Thoracic aorta (tissue), 2 donors: ENCODE data around the gene EML6. TPM values are rescaled to one million over a fixed set of nuclear protein-coding genes. Genes with fewer than 3 reads are reported as not detected.

ENCODE experiments used
- ATAC-seq: fragments of 150-250 bp; one replicate; pipeline ENCODE4 v1.8.0; 2017; ENCODE audit warnings: low read depth; ENCODE audit not compliant: insufficient number of reproducible peaks, low FRiP score
- DNase-seq: peaks from one replicate; pipeline ENCODE4 v3.0.0-alpha.2; 2020; ENCODE audit warnings: low spot score
- H3K27ac ChIP-seq, 2 donors: fragments of 200-600 bp; sonication (generic); 1 replicate in 1 of 2; 2 replicates in 1 of 2; pipeline ENCODE4 v1.5.1; 2016; ENCODE audit warnings: mild to moderate bottlenecking in 2 of 2, moderate library complexity in 2 of 2
- H3K27me3 ChIP-seq: fragments of 200-600 bp; sonication (generic); replicated peaks from 2 replicates; pipeline ENCODE4 v1.6.0; 2016; ENCODE audit warnings: mild to moderate bottlenecking; ENCODE audit not compliant: insufficient read depth
- H3K36me3 ChIP-seq: fragments of 200-600 bp; sonication (generic); one replicate; pipeline ENCODE4 v1.5.1; 2016
- H3K4me1 ChIP-seq, 2 donors: fragments of 200-600 bp; sonication (generic); 1 replicate in 1 of 2; 2 replicates in 1 of 2; pipeline versions ENCODE4 v1.5.1 to v1.6.0; 2016; ENCODE audit warnings: low read depth in 2 of 2, mild to moderate bottlenecking in 1 of 2; ENCODE audit not compliant: control insufficient read depth in 1 of 2
- H3K4me3 ChIP-seq: fragments of 200-600 bp; sonication (generic); 2 replicates; pipeline ENCODE4 v1.5.1; 2016; ENCODE audit warnings: mild to moderate bottlenecking
- H3K9me3 ChIP-seq: fragments of 200-600 bp; sonication (generic); 2 replicates; pipeline ENCODE4 v1.5.1; 2016
- CTCF ChIP-seq: fragments of 200-600 bp; sonication (generic); IDR thresholded peaks from one replicate; pipeline ENCODE4 v1.5.1; 2019; ENCODE audit warnings: antibody characterized with exemption
- total RNA-seq, 2 donors: library from RNA; depleted of rRNA; stranded (reverse); fragments of >200 nt; gene quantifications; one replicate each; pipeline versions ENCODE4 v1.1.0 to v1.2.3, GENCODE V29; 2016

Gene EML6
- total RNA-seq, 2 donors from 2014 or later = 0.81 to 0.92 TPM

- ATAC-seq (no peak), DNase-seq (no peak)
- H3K27me3 ChIP-seq = no peaks in the 10 kb centered on the region
- peaks cover 3 to 16% of the 10 kb centered on the region in 2 donors for H3K4me1 ChIP-seq
- H3K4me3 ChIP-seq = peak overlapping the region; percentile 83
- H3K27ac ChIP-seq = no peak overlapping the region
- H3K9me3 ChIP-seq = no peaks in the 10 kb centered on the region
- H3K36me3 ChIP-seq = no peaks in the 10 kb centered on the region
- TF ChIP-seq CTCF = no peak
These were observed 14.7 kb upstream of the EML6 start for GRCh38 chr2:54708584-54709335.

- Histone ChIP-seq H3K4me1 (peaks cover 3 to 16% of the 10 kb centered on the region in 2 donors), H3K36me3 (no peaks in the 10 kb centered on the region), H3K9me3 (no peaks in the 10 kb centered on the region), H3K4me3 (peak overlapping the region; percentile 83), H3K27me3 (no peaks in the 10 kb centered on the region), H3K27ac (no peak overlapping the region)
- no peak for ATAC-seq
- TF ChIP-seq CTCF = no peak
- DNase-seq = no peak
These were observed 14.1 kb upstream of the EML6 start for GRCh38 chr2:54709336-54709809.

- H3K27me3 ChIP-seq = no peaks in the 10 kb centered on the region
- H3K36me3 ChIP-seq = no peaks in the 10 kb centered on the region
- H3K9me3 ChIP-seq = no peaks in the 10 kb centered on the region
- H3K4me1 ChIP-seq = peaks cover 3 to 16% of the 10 kb centered on the region in 2 donors
- H3K27ac ChIP-seq = no peak overlapping the region
- TF ChIP-seq CTCF = no peak
- no peak for ATAC-seq
- DNase-seq = no peak
- H3K4me3 ChIP-seq = no peak overlapping the region
These were observed 13.2 kb upstream of the EML6 start for GRCh38 chr2:54710216-54710615.

GRCh38 chr2:54712516-54712915 is 10.9 kb upstream of the EML6 start:
- ATAC-seq = no peak
- H3K9me3 ChIP-seq = no peaks in the 10 kb centered on the region
- H3K27ac ChIP-seq = no peak overlapping the region
- H3K4me3 ChIP-seq = no peak overlapping the region
- no peaks in the 10 kb centered on the region for H3K27me3 ChIP-seq
- DNase-seq = no peak
- no peak for TF ChIP-seq CTCF
- peaks cover 3 to 16% of the 10 kb centered on the region in 2 donors for H3K4me1 ChIP-seq
- no peaks in the 10 kb centered on the region for H3K36me3 ChIP-seq

GRCh38 chr2:54714996-54715395 is 8.5 kb upstream of the EML6 start:
- Histone ChIP-seq H3K4me1 (no peaks in the 10 kb centered on the region), H3K36me3 (no peaks in the 10 kb centered on the region), H3K27me3 (no peaks in the 10 kb centered on the region), H3K4me3 (no peak overlapping the region), H3K9me3 (no peaks in the 10 kb centered on the region), H3K27ac (no peak overlapping the region)
- no peak for ATAC-seq
- DNase-seq = no peak
- no peak for TF ChIP-seq CTCF
